MCF 10A (cell line): ENCODE measurements around the gene P4HB. TPM values are rescaled to one million over a fixed set of nuclear protein-coding genes. Genes with fewer than 3 reads are reported as not detected.

Source experiments
- BruUV-seq: library from RNA; stranded (reverse); fragments of 400-500 nt; replicated peaks from 2 replicates; lab custom pipeline; 2021; lab: Mats Ljungman, UMichigan
- CTCF ChIA-PET: fragments of 300-600 bp; sonication (Branson Sonifier 250); formaldehyde crosslinking; extraction: SDS; loops from one replicate; lab custom pipeline; 2021; ENCODE audit warnings: antibody characterized with exemption, inconsistent platforms; lab: Yijun Ruan, JAX
- POLR2A ChIA-PET: fragments of 300-600, 350-650 bp; sonication (Branson Sonifier 250); formaldehyde crosslinking; extraction: SDS; loops from one replicate; lab custom pipeline; 2020; ENCODE audit warnings: antibody characterized with exemption, inconsistent platforms; lab: Yijun Ruan, JAX
- DNase-seq: peaks from one replicate; pipeline ENCODE4 v3.0.0-alpha.2; 2018; ENCODE audit not compliant: unreplicated experiment
- H3K27ac Mint-ChIP-seq: one replicate; pipeline ENCODE4 v1.8.0; 2022; ENCODE audit warnings: mild to moderate bottlenecking, low read depth, mixed read lengths; ENCODE audit not compliant: unreplicated experiment
- H3K27me3 Mint-ChIP-seq: one replicate; pipeline ENCODE4 v1.8.0; 2022; ENCODE audit warnings: mixed read lengths; ENCODE audit not compliant: insufficient read depth, unreplicated experiment
- H3K36me3 Mint-ChIP-seq: one replicate; pipeline ENCODE4 v1.8.0; 2022; ENCODE audit warnings: mild to moderate bottlenecking, moderate library complexity, mixed read lengths; ENCODE audit not compliant: insufficient read depth, unreplicated experiment
- H3K4me1 Mint-ChIP-seq: one replicate; pipeline ENCODE4 v1.8.0; 2022; ENCODE audit warnings: mixed read lengths; ENCODE audit not compliant: insufficient read depth, unreplicated experiment
- H3K4me3 Mint-ChIP-seq: one replicate; pipeline ENCODE4 v1.8.0; 2022; ENCODE audit warnings: mild to moderate bottlenecking, moderate library complexity, mixed read lengths; ENCODE audit not compliant: unreplicated experiment
- H3K9me3 Mint-ChIP-seq: one replicate; pipeline ENCODE4 v1.8.0; 2022; ENCODE audit warnings: mixed read lengths; ENCODE audit not compliant: unreplicated experiment
- intact Hi-C: fragments of 100-400 bp; cut with micrococcal nuclease; formaldehyde crosslinking; loops from 2 replicates; pipeline ENCODE4 v1.14.1; 2022
- total RNA-seq: library from RNA; stranded (reverse); gene quantifications from 2 replicates; pipeline ENCODE4 v1.2.3, GENCODE V29; 2022
- TF ChIP-seq, protein P1 (sequence below): fragments of 200-600 bp; IDR thresholded peaks from one replicate; pipeline ENCODE4 v1.8.0; 2022; ENCODE audit warnings: antibody characterized with exemption, mild to moderate bottlenecking; ENCODE audit not compliant: unreplicated experiment

Gene P4HB
- total RNA-seq, 1 experiment from 2014 or later: 894 TPM

DNA sequence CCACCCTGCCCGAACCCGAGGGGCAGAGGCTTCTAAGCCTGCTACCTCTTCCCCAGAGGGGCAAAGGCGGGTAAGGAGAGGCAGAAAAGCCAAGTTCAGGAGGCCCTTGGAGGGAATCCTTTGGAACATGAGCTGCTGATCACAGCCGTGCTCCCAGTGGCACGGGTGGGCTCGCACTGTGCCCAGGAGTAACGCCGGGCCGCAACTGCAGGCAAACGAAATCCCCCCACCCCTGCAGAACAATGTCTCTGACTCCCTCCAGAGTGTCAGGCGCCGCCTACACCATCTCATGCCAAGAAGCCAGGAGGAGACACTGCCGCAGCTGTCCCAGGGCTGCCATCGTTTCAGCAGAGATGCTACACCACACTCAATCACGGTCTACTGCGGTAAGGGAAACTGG lies 8.9 kb downstream of the P4HB start:
- no TSS peak for BruUV-seq
- ChIA-PET POLR2A (interaction anchor here (0.9 to 2.2 kb wide), 2 partner anchors 9 to 18 kb away, joined by 3 to 6 read pairs; no protein-coding TSS in a partner anchor), CTCF (no interaction called here)
- intact Hi-C loops: no loop called here
- no peak overlapping the region for H3K27ac Mint-ChIP-seq
- TF ChIP-seq, protein P1, sequence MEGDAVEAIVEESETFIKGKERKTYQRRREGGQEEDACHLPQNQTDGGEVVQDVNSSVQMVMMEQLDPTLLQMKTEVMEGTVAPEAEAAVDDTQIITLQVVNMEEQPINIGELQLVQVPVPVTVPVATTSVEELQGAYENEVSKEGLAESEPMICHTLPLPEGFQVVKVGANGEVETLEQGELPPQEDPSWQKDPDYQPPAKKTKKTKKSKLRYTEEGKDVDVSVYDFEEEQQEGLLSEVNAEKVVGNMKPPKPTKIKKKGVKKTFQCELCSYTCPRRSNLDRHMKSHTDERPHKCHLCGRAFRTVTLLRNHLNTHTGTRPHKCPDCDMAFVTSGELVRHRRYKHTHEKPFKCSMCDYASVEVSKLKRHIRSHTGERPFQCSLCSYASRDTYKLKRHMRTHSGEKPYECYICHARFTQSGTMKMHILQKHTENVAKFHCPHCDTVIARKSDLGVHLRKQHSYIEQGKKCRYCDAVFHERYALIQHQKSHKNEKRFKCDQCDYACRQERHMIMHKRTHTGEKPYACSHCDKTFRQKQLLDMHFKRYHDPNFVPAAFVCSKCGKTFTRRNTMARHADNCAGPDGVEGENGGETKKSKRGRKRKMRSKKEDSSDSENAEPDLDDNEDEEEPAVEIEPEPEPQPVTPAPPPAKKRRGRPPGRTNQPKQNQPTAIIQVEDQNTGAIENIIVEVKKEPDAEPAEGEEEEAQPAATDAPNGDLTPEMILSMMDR: no peak
- H3K9me3 Mint-ChIP-seq: no peaks in the 10 kb centered on the region
- peaks cover 99% of the 10 kb centered on the region for H3K36me3 Mint-ChIP-seq
- H3K4me1 Mint-ChIP-seq: peaks cover 8% of the 10 kb centered on the region
- DNase-seq: no peak
- no peaks in the 10 kb centered on the region for H3K27me3 Mint-ChIP-seq
- H3K4me3 Mint-ChIP-seq: no peak overlapping the region

DNA sequence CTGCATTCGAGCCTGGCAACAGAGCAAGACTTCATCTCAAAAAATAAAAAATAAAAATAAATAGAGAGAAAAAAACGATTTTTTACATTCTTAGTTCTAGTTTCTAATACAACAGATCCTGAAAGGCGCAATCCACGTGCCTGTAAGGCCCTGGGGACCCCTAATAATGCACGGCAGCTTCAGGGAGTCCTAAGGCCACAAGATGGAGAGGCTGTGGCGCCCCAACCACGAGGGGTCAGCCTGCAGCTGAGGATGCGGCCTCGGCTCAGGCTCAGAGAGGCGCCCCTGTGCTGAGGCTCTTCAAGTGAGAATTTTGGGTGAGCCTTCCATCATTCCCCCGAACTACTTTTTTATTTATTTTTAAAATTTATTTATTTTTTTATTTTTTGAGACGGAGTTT lies 10.9 kb downstream of the P4HB start:
- no peaks in the 10 kb centered on the region for H3K27me3 Mint-ChIP-seq
- H3K27ac Mint-ChIP-seq: no peak overlapping the region
- ChIA-PET POLR2A (interaction anchor here (1.1 kb wide), 1 partner anchor 128 kb away, joined by 3 read pairs; no protein-coding TSS in a partner anchor), CTCF (no interaction called here)
- no peak overlapping the region for H3K4me3 Mint-ChIP-seq
- no TSS peak for BruUV-seq
- no peaks in the 10 kb centered on the region for H3K4me1 Mint-ChIP-seq
- peaks cover 98% of the 10 kb centered on the region for H3K36me3 Mint-ChIP-seq
- intact Hi-C loops: no loop called here
- H3K9me3 Mint-ChIP-seq: no peaks in the 10 kb centered on the region
- DNase-seq: no peak
- TF ChIP-seq, protein P1: no peak

DNA sequence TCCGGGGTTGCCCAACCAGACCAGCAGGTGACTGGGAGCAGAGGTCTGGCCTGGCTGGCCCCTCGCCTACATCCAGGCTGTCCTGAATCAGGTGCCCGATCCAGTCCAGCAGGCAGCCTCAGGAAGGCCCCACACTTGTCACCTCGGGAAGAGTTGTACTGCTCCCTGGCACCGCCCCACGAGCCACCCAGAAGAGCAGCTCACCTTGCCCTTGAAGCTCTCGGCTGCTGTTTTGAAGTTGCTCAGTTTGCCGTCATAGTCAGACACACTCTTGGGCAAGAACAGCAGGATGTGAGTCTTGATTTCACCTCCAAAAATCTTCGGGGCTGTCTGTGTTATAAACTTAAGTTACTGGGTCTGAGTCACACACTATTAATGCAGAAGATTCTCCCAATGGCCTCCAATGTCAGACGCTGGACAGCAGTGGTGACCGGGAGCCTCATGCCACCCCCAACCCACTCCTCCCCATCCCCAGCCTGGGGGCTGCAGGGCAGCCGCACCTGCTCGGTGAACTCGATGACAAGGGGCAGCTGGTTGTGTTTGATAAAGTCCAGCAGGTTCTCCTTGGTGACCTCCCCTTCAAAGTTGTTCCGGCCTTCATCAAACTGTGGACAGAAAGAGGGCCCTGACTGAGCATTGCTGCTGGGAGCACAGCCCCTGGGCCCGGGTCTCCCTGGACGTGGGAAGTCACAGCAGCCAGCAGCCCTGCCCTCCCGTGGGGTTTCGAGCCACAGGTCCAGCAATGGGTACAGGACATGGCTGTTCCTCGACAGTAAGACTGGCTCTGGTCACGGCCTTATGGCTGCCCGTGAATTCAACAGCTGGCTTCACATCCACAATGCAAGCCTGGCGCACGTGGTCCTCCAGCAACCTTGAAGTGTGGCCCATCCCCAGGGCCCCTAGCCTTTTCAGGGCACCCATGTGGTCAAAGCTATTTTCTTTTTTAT lies 13.3 kb downstream of the P4HB start:
- no peak overlapping the region for H3K27ac Mint-ChIP-seq
- H3K4me3 Mint-ChIP-seq: no peak overlapping the region
- no peaks in the 10 kb centered on the region for H3K9me3 Mint-ChIP-seq
- no TSS peak for BruUV-seq
- no peaks in the 10 kb centered on the region for H3K27me3 Mint-ChIP-seq
- ChIA-PET POLR2A (interaction anchor here (0.7 to 1.1 kb wide), 2 partner anchors 14 to 22 kb away, joined by 3 to 4 read pairs; partner anchors contain the start of gene MCRIP1), CTCF (interaction anchor here (0.6 to 0.9 kb wide), 2 partner anchors 81 to 1648 kb away, joined by 3 to 7 read pairs; no protein-coding TSS in a partner anchor)
- H3K36me3 Mint-ChIP-seq: peaks cover 99% of the 10 kb centered on the region
- intact Hi-C loops: no loop called here
- TF ChIP-seq, protein P1: no peak
- no peak for DNase-seq
- H3K4me1 Mint-ChIP-seq: no peaks in the 10 kb centered on the region
